Central memory CD8-positive, alpha-beta T cell (primary cell): ENCODE data around the gene PGA3.
"Not testable (repeated sequence)": the region's sequence is repeated elsewhere in the genome, so short reads cannot be mapped to it uniquely, and the experiment has no call there.

Experiments
- ATAC-seq: fragments of 150-1000 bp; cut with Tn5 transposase; replicated peaks from 2 replicates; pipeline ENCODE4 v1.10.0; 2022; ENCODE audit warnings: mild to moderate bottlenecking, moderate FRiP score, moderate number of reproducible peaks; ENCODE audit not compliant: poor library complexity, severe bottlenecking; ENCODE audit errors: extremely low read depth
- DNase-seq, 2 donors: peaks; one replicate each; pipeline ENCODE4 v3.0.0; 2021; ENCODE audit warnings: low spot score in 2 of 2
- H3K27ac Mint-ChIP-seq: one replicate; pipeline ENCODE4 v1.8.0; 2022; ENCODE audit warnings: low read depth, mild to moderate bottlenecking, moderate library complexity, mixed read lengths
- H3K27me3 Mint-ChIP-seq: one replicate; pipeline ENCODE4 v1.8.0; 2022; ENCODE audit warnings: mixed read lengths
- H3K36me3 Mint-ChIP-seq: one replicate; pipeline ENCODE4 v1.8.0; 2022; ENCODE audit warnings: mild to moderate bottlenecking, moderate library complexity, mixed read lengths; ENCODE audit not compliant: insufficient read depth
- H3K4me1 Mint-ChIP-seq: one replicate; pipeline ENCODE4 v1.8.0; 2022; ENCODE audit warnings: mixed read lengths
- H3K4me3 Mint-ChIP-seq: one replicate; pipeline ENCODE4 v1.8.0; 2022; ENCODE audit warnings: mild to moderate bottlenecking, moderate library complexity, mixed read lengths
- H3K9me3 Mint-ChIP-seq: one replicate; pipeline ENCODE4 v1.8.0; 2022; ENCODE audit warnings: mixed read lengths

PGA3 gene

DNA sequence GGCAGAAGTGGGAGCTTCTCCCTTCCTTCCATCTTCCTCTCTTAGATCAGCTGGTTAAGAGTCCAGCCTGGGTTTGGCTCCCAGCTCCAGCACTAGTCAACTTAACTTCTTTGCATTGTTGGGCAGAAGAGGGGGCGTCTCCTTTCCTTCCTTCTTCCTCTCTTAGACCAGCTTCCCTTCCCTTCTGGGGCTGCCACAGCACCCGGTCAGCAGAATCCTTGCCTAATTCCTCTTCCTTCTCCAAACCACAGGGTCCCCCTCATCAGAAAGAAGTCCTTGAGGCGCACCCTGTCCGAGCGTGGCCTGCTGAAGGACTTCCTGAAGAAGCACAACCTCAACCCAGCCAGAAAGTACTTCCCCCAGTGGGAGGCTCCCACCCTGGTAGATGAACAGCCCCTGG is 19.4 kb downstream of the PGA3 start:
- not testable (repeated sequence) for H3K4me1 Mint-ChIP-seq, ATAC-seq, H3K27me3 Mint-ChIP-seq, DNase-seq, H3K4me3 Mint-ChIP-seq, H3K27ac Mint-ChIP-seq, H3K9me3 Mint-ChIP-seq, H3K36me3 Mint-ChIP-seq

DNA sequence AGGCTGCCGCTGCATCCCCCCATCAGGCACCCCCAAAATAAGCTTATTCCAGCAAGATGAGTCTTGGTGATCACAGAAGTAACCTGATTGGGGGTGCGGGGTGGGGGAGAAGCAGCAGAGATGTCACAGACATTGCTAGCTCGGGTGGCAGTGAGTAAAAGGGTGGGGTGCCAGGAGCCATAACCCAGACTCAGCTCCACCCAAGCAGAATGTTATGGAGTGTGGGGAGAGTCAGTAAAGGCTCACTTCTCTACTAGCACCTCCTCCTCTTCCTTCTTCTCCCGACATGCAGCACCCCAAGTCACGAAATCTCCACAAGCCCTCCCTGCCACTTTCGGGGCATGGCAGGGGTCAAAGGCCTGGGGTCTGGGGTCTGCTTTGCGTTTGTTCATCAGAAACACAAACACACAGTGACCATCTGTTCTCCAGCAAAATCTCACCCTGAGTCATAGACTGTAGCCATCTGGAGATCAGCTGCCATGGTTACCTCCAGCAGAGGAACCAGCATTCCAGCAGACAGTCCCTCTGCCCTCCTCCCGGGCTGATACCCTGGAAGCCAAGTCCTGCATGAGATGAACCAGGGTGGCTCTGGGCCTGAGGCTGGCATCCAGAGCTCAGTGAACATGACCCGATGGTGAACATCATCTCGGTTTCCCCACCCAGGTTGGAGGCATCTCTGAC is 23.3 kb downstream of the PGA3 start:
- not testable (repeated sequence) for H3K36me3 Mint-ChIP-seq, DNase-seq, ATAC-seq, H3K4me3 Mint-ChIP-seq, H3K9me3 Mint-ChIP-seq, H3K27me3 Mint-ChIP-seq, H3K27ac Mint-ChIP-seq, H3K4me1 Mint-ChIP-seq

DNA sequence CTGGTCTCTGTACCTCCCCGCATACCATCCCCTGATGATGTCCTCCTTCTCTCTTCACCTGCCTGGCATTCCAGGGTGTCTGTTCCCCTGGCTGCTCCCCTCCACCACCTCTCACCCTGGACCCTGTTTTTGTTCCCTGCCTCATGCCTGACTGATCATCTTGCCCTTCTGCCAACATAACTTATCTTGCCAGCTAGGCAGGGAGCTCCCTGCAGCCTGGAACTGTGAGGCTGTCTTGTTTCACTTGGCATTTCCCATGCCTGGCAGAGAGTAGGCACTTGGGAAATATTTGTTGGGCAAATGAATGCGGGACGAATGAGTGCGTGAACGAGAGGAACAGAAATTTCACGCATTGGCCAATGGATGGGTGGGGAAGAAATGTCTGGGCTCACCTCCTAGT is 26.1 kb downstream of the PGA3 start:
- H3K27me3 Mint-ChIP-seq, H3K4me3 Mint-ChIP-seq, DNase-seq, H3K36me3 Mint-ChIP-seq, H3K4me1 Mint-ChIP-seq, H3K27ac Mint-ChIP-seq, H3K9me3 Mint-ChIP-seq, ATAC-seq: not testable (repeated sequence)

DNA sequence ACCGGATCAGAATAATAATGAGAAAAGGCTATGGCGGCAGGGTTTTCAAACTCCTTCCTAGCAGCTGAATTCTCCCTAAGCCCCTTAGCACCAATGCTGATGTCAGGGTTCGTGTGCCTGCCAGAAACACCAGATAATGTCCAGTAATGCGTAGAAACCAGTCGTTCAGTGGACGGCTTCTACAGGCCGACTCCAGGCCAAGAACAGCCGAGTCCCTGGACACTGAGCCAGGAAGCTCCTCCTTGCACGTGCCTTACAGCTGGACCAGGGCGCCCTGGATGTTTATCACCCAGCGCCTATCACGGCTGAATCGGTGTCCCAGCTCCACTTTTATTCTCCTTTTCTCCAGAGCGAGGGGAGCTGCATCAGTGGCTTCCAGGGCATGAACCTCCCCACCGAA is 27.7 kb downstream of the PGA3 start:
- not testable (repeated sequence) for H3K27ac Mint-ChIP-seq, ATAC-seq, H3K9me3 Mint-ChIP-seq, H3K4me3 Mint-ChIP-seq, H3K36me3 Mint-ChIP-seq, H3K27me3 Mint-ChIP-seq, H3K4me1 Mint-ChIP-seq, DNase-seq

DNA sequence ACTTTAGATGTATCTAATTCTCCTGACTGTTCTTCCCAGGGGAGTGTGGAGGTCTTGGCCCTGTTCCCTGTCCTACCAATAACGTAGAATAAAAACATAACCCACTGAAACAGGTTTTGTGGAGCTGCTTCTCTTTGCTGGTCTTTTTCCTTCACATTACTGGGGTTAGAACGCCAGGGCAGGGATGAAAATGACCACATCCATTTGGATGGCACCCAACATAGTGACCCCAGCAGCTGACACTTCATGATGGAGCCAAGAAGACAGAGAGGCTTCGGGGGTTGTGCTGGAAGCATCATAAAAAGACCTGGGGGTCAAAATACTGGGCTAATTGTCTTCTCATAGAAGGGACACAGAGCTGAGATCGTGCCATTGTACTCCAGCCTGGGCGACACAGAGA is 28.3 kb downstream of the PGA3 start:
- H3K36me3 Mint-ChIP-seq, H3K4me3 Mint-ChIP-seq, ATAC-seq, H3K9me3 Mint-ChIP-seq, H3K27me3 Mint-ChIP-seq, H3K27ac Mint-ChIP-seq, DNase-seq, H3K4me1 Mint-ChIP-seq: not testable (repeated sequence)

DNA sequence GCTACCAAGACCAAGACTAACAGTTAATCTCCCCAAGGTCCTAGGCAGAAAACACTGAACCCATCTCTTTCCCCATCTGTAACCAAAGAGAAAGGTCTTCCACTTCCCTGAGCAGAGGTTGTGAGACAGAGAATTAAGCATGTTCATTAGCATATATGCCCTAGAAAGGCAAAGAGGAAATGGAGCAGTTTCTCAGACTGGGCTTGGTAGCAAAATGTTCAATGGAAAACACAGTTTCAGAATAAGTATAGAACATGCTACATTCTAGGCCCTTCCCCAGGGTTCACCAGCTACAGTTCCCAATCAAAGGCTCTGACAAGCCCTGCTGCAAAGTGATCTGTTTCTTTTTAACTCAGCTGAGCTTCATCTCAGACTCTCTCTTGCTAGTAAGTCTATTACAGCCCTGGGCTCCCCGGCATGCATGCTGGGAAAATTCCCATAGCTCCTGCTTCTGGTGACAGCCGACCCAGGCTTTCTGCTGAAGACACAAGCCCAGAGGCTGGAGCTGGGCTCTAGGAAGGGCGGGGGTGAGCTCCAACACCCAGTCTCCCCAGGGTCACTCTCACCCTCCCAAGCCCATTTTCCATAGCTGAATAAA is 29.3 kb downstream of the PGA3 start:
- H3K27me3 Mint-ChIP-seq, H3K27ac Mint-ChIP-seq, H3K36me3 Mint-ChIP-seq, H3K4me1 Mint-ChIP-seq, H3K9me3 Mint-ChIP-seq, ATAC-seq, H3K4me3 Mint-ChIP-seq, DNase-seq: not testable (repeated sequence)

DNA sequence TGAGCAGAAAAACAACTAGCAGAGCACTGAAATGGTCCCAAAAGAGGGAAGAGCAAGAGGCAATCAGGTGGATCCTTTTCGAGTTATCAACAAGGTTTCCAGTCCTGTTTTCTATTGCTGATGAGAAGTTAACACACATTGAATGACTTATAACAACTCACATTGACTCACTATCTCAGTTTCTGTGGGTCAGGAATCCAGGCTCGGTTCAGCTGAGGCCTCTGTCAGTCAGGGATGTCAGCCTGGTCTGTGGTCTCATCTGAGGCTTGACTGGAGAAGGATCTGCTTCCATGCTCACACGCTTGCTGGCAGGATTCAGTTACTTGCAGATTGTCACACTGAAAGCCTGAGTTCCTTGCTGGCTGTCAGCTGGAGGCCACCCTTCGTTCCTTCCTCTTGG is 33.8 kb downstream of the PGA3 start:
- not testable (repeated sequence) for H3K27me3 Mint-ChIP-seq, H3K36me3 Mint-ChIP-seq, H3K4me3 Mint-ChIP-seq, H3K27ac Mint-ChIP-seq, ATAC-seq, H3K9me3 Mint-ChIP-seq, H3K4me1 Mint-ChIP-seq, DNase-seq

DNA sequence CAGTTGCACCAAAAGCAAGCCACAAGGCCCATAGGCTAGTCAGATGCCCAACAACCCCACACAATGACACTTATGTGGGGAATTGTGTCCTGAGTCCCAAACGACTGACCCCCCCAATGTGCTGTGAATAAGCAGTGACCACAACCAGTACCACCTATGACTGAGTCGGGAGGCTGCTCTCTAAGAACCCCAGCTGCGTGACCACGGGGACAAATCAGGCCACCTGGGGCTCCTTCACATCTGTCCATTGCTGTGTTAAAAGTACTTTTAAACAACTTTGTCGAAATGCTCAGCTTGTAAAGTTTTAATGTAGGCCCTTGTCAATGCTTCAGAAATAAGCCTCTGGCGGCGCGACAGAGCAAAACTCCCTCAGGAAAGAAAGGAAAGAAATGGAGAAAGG is 37.0 kb downstream of the PGA3 start:
- ATAC-seq, H3K27me3 Mint-ChIP-seq, H3K4me3 Mint-ChIP-seq, DNase-seq, H3K27ac Mint-ChIP-seq, H3K9me3 Mint-ChIP-seq, H3K36me3 Mint-ChIP-seq, H3K4me1 Mint-ChIP-seq: not testable (repeated sequence)

DNA sequence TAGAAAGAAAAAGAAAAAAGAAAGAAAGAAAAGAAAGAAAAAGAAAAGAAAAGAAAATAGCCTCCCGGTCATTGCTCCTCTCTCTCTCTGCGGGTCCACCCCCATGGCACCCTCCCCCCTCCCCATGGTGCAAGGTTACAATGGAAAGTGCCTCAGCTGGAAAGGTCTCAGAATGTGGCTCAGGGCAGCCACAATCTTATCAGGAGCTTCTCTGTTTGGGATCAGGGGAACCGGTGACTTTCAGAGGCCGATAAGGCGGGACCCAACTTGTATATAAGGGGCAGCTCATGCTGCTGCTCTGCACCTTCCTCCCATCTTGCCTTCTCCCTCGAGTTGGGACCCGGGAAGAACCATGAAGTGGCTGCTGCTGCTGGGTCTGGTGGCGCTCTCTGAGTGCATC is 37.6 kb downstream of the PGA3 start, which contains the start of gene PGA5:
Gene PGA5 (plus strand): TSS at position 301 of the 400 bp plus-strand sequence. CDS start 52 bp downstream, at position 353.
- H3K4me3 Mint-ChIP-seq, H3K27me3 Mint-ChIP-seq, H3K36me3 Mint-ChIP-seq, H3K9me3 Mint-ChIP-seq, H3K27ac Mint-ChIP-seq, ATAC-seq, DNase-seq, H3K4me1 Mint-ChIP-seq: not testable (repeated sequence)

DNA sequence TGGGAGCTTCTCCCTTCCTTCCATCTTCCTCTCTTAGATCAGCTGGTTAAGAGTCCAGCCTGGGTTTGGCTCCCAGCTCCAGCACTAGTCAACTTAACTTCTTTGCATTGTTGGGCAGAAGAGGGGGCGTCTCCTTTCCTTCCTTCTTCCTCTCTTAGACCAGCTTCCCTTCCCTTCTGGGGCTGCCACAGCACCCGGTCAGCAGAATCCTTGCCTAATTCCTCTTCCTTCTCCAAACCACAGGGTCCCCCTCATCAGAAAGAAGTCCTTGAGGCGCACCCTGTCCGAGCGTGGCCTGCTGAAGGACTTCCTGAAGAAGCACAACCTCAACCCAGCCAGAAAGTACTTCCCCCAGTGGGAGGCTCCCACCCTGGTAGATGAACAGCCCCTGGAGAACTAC is 38.2 kb downstream of the PGA3 start:
- H3K27ac Mint-ChIP-seq, ATAC-seq, H3K9me3 Mint-ChIP-seq, H3K27me3 Mint-ChIP-seq, H3K4me1 Mint-ChIP-seq, H3K36me3 Mint-ChIP-seq, DNase-seq, H3K4me3 Mint-ChIP-seq: not testable (repeated sequence)

DNA sequence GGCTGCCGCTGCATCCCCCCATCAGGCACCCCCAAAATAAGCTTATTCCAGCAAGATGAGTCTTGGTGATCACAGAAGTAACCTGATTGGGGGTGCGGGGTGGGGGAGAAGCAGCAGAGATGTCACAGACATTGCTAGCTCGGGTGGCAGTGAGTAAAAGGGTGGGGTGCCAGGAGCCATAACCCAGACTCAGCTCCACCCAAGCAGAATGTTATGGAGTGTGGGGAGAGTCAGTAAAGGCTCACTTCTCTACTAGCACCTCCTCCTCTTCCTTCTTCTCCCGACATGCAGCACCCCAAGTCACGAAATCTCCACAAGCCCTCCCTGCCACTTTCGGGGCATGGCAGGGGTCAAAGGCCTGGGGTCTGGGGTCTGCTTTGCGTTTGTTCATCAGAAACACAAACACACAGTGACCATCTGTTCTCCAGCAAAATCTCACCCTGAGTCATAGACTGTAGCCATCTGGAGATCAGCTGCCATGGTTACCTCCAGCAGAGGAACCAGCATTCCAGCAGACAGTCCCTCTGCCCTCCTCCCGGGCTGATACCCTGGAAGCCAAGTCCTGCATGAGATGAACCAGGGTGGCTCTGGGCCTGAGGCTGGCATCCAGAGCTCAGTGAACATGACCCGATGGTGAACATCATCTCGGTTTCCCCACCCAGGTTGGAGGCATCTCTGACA is 42.1 kb downstream of the PGA3 start:
- H3K9me3 Mint-ChIP-seq, H3K4me3 Mint-ChIP-seq, ATAC-seq, DNase-seq, H3K27ac Mint-ChIP-seq, H3K4me1 Mint-ChIP-seq, H3K36me3 Mint-ChIP-seq: not testable (repeated sequence)
- peaks cover 15% of the 10 kb centered on the region for H3K27me3 Mint-ChIP-seq

DNA sequence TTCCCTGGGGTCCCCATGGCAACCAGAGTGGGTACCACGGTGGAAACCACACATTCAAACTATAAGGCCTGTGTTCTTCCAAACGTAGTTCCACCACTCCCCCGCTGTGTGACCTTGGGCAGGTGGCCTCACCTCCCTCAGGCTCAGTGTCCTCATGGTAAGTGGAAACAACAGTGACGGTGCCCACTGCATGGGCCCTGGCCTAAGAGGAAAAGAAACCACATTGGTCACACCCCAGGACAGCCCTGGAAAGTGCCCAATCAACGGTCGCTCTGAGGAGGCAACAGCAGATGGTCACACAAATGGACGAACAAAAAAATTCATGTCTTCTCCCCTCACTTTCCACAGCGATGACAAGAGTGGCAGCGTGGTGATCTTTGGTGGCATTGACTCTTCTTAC is 44.8 kb downstream of the PGA3 start:
- peaks cover 26% of the 10 kb centered on the region for H3K27me3 Mint-ChIP-seq
- H3K4me1 Mint-ChIP-seq, H3K27ac Mint-ChIP-seq, H3K9me3 Mint-ChIP-seq, H3K36me3 Mint-ChIP-seq, ATAC-seq, H3K4me3 Mint-ChIP-seq, DNase-seq: not testable (repeated sequence)

DNA sequence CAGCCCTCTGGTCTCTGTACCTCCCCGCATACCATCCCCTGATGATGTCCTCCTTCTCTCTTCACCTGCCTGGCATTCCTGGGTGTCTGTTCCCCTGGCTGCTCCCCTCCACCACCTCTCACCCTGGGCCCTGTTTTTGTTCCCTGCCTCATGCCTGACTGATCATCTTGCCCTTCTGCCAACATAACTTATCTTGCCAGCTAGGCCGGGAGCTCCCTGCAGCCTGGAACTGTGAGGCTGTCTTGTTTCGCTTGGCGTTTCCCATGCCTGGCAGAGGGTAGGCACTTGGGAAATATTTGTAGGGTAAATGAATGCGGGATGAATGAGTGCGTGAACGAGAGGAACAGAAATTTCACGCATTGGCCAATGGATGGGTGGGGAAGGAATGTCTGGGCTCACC is 45.9 kb downstream of the PGA3 start:
- H3K27me3 Mint-ChIP-seq: peaks cover 31% of the 10 kb centered on the region
- H3K27ac Mint-ChIP-seq, H3K9me3 Mint-ChIP-seq, H3K4me1 Mint-ChIP-seq, H3K4me3 Mint-ChIP-seq, DNase-seq, ATAC-seq, H3K36me3 Mint-ChIP-seq: not testable (repeated sequence)
